B cell (primary cell): ENCODE measurements around the gene INHBB. TPM values are rescaled to one million over a fixed set of nuclear protein-coding genes. Genes with fewer than 3 reads are reported as not detected.
A peak's percentile ranks its signal among the peaks of the same experiment; 100 is the strongest.

ENCODE experiments used
- ATAC-seq: fragments of 200-7000 bp; cut with Tn5 transposase; one replicate; pipeline ENCODE4 v1.10.0; 2021; ENCODE audit warnings: low read depth, mild to moderate bottlenecking, moderate number of reproducible peaks, moderate library complexity
- CTCF ChIA-PET: fragments of 350-600 bp; sonication (Branson Sonifier 250); formaldehyde crosslinking; loops from one replicate; lab custom pipeline; 2021; ENCODE audit warnings: antibody characterized with exemption, inconsistent platforms; lab: Charles Lee
- POLR2A ChIA-PET: fragments of 350-600 bp; sonication (Branson Sonifier 250); formaldehyde crosslinking; loops from one replicate; lab custom pipeline; 2021; ENCODE audit warnings: antibody characterized with exemption; lab: Charles Lee
- DNase-seq: peaks from one replicate; pipeline ENCODE4 v3.0.0; 2013
- H2AFZ ChIP-seq: 2 replicates; pipeline ENCODE4 v1.6.1; 2012; ENCODE audit warnings: mild to moderate bottlenecking, low read depth, low read length; ENCODE audit not compliant: insufficient read depth, poor library complexity, severe bottlenecking
- H3K27ac ChIP-seq, 2 donors: 1 replicate in 1 of 2; 2 replicates in 1 of 2; pipeline ENCODE4 v1.5.1; 2012 to 2013; ENCODE audit warnings: low read length in 2 of 2, mild to moderate bottlenecking in 2 of 2, moderate library complexity in 1 of 2
- H3K27me3 ChIP-seq, 4 experiments: fragments of 200-600 bp in 1 of 4; sonication (generic) in 1 of 4; replicated peaks in 1 of 4; 1 replicate in 2 of 4; 2 replicates in 2 of 4; pipeline versions ENCODE4 v1.6.1 to v1.7.0; 2013 to 2016; ENCODE audit warnings: low read length in 3 of 4, mild to moderate bottlenecking in 2 of 4, mixed read lengths in 1 of 4, moderate library complexity in 1 of 4; ENCODE audit not compliant: insufficient read depth in 4 of 4, control insufficient read depth in 3 of 4; ENCODE audit errors: control extremely low read depth in 1 of 4
- H3K36me3 ChIP-seq, 2 experiments: replicated peaks in 1 of 2; 1 replicate in 1 of 2; 2 replicates in 1 of 2; pipeline versions ENCODE4 v1.6.1 to v1.7.1; 2013; ENCODE audit warnings: low read length in 1 of 2; ENCODE audit not compliant: insufficient read depth in 2 of 2, control insufficient read depth in 1 of 2; ENCODE audit errors: control extremely low read depth in 1 of 2, extremely low read depth in 1 of 2
- H3K4me1 ChIP-seq, 2 donors: fragments of 200-600 bp in 1 of 2; sonication (generic) in 1 of 2; 1 replicate in 1 of 2; 2 replicates in 1 of 2; pipeline versions ENCODE4 v1.5.1 to v1.6.1; 2013 to 2017; ENCODE audit warnings: low read length in 2 of 2; ENCODE audit not compliant: control insufficient read depth in 2 of 2, insufficient read depth in 2 of 2
- H3K4me2 ChIP-seq: replicated peaks from 2 replicates; pipeline ENCODE3; 2012; ENCODE audit warnings: mild to moderate bottlenecking, low read depth, low read length; ENCODE audit not compliant: poor library complexity, severe bottlenecking
- H3K4me3 ChIP-seq, 5 experiments: fragments of 200-600 bp in 1 of 5; sonication (generic) in 1 of 5; 1 replicate in 3 of 5; 2 replicates in 2 of 5; pipeline versions ENCODE4 v1.5.1 to v1.7.0; 2011 to 2016; ENCODE audit warnings: low read length in 4 of 5, mild to moderate bottlenecking in 4 of 5, low read depth in 2 of 5, control low read depth in 1 of 5, moderate library complexity in 1 of 5; ENCODE audit not compliant: insufficient read depth in 1 of 5; ENCODE audit errors: control extremely low read depth in 1 of 5, extremely low read depth in 1 of 5
- H3K79me2 ChIP-seq: fragments of 200-600 bp; sonication (generic); one replicate; pipeline ENCODE4 v1.6.0; 2016; ENCODE audit warnings: low read length; ENCODE audit not compliant: control insufficient read depth, insufficient read depth
- H3K9ac ChIP-seq: fragments of 200-600 bp; sonication (generic); 2 replicates; pipeline ENCODE4 v1.6.1; 2017; ENCODE audit warnings: mild to moderate bottlenecking, low read length, moderate library complexity
- H3K9me3 ChIP-seq, 3 donors: one replicate each; pipeline versions ENCODE4 v1.6.1 to v1.7.1; 2013; ENCODE audit warnings: low read length in 2 of 3; ENCODE audit not compliant: control insufficient read depth in 2 of 3, insufficient read depth in 1 of 3; ENCODE audit errors: control extremely low read depth in 1 of 3
- H4K20me1 ChIP-seq: 2 replicates; pipeline ENCODE4 v1.6.0; 2012; ENCODE audit warnings: mild to moderate bottlenecking, low read length; ENCODE audit not compliant: insufficient read depth, control insufficient read depth, poor library complexity, severe bottlenecking
- H3K27ac Mint-ChIP-seq: one replicate; pipeline ENCODE4 v1.8.0; 2021; ENCODE audit warnings: mixed read lengths
- H3K27me3 Mint-ChIP-seq: one replicate; pipeline ENCODE4 v1.8.0; 2021; ENCODE audit warnings: mixed read lengths
- H3K4me1 Mint-ChIP-seq: one replicate; pipeline ENCODE4 v1.8.0; 2021; ENCODE audit warnings: mixed read lengths
- H3K4me3 Mint-ChIP-seq: one replicate; pipeline ENCODE4 v1.8.0; 2021; ENCODE audit warnings: mixed read lengths
- H3K9me3 Mint-ChIP-seq: one replicate; pipeline ENCODE4 v1.8.0; 2022; ENCODE audit warnings: mixed read lengths; ENCODE audit not compliant: insufficient read depth
- EZH2 ChIP-seq: IDR thresholded peaks from 2 replicates; pipeline ENCODE4 v1.6.1; 2012; ENCODE audit warnings: borderline replicate concordance, low read depth, mild to moderate bottlenecking, moderate library complexity, low read length; ENCODE audit not compliant: insufficient read depth, poor library complexity, severe bottlenecking
- WGBS: methylation state at CpG from one replicate; pipeline ENCODE4 v1.1.5; 2013; ENCODE audit warnings: missing lambda C conversion rate; ENCODE audit not compliant: insufficient coverage; 5-methylcytosine and 5-hydroxymethylcytosine counted together
- intact Hi-C: fragments of 100-400 bp; cut with micrococcal nuclease; formaldehyde crosslinking; loops from one replicate; pipeline ENCODE4 v1.10.0; 2022
- polyA plus RNA-seq: library from polyadenylated mRNA; depleted of rRNA; stranded (reverse); fragments of >200 nt; gene quantifications from 2 replicates; pipeline ENCODE4 v1.2.3, GENCODE V29; 2012
- total RNA-seq, 2 donors: library from RNA; stranded (reverse); fragments of 120-200 nt in 1 of 2; gene quantifications; 1 replicate in 1 of 2; 2 replicates in 1 of 2; pipeline versions ENCODE4 v1.2.3 to v1.2.4, GENCODE V29; 2013 to 2022
- TF ChIP-seq, protein P1 (sequence below): fragments of 200-600 bp; IDR thresholded peaks from one replicate; pipeline ENCODE4 v1.8.0; 2022; ENCODE audit warnings: antibody characterized with exemption, mild to moderate bottlenecking

Gene INHBB
- total and polyA plus RNA-seq, 2 donors (not counting 1 experiment from before 2014, with no cell fraction given), result 0.03 TPM; not detected in 1

DNA sequence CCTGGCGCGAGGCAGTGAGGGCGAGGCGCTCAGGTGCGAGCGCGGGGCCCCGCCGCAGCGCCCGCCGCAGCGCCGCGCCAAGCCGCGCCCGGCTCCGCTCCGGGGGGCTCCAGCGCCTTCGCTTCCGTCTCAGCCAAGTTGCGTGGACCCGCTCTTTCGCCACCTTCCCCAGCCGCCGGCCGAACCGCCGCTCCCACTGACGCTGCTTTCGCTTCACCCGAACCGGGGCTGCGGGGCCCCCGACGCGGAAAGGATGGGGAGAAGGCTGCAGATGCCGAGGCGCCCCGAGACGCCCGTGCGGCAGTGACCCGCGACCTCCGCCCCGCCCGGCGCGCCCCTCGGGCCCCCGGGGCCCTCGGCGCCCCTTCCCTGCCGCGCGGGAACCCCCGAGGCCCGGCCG lies 328 bp upstream of the INHBB start:
- DNase-seq (peak; percentile 43), ATAC-seq (no peak)
- ChIA-PET POLR2A (no interaction called here), CTCF (no interaction called here)
- H4K20me1 ChIP-seq, result no peaks in the 10 kb centered on the region
- intact Hi-C loops, result no loop called here
- H3K27ac ChIP-seq, result no peak overlapping the region
- peaks cover 0 to 8% (median 0%) of the 10 kb centered on the region in 3 donors for H3K9me3 ChIP-seq
- TF ChIP-seq EZH2, result no peak
- TF ChIP-seq, protein P1, sequence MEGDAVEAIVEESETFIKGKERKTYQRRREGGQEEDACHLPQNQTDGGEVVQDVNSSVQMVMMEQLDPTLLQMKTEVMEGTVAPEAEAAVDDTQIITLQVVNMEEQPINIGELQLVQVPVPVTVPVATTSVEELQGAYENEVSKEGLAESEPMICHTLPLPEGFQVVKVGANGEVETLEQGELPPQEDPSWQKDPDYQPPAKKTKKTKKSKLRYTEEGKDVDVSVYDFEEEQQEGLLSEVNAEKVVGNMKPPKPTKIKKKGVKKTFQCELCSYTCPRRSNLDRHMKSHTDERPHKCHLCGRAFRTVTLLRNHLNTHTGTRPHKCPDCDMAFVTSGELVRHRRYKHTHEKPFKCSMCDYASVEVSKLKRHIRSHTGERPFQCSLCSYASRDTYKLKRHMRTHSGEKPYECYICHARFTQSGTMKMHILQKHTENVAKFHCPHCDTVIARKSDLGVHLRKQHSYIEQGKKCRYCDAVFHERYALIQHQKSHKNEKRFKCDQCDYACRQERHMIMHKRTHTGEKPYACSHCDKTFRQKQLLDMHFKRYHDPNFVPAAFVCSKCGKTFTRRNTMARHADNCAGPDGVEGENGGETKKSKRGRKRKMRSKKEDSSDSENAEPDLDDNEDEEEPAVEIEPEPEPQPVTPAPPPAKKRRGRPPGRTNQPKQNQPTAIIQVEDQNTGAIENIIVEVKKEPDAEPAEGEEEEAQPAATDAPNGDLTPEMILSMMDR, result no peak
- no peaks in the 10 kb centered on the region for H3K36me3 ChIP-seq
- peak overlapping the region; percentile 39 for H3K9ac ChIP-seq
- 2% methylated on average over 62 of the region's 62 CpGs for WGBS
- Mint-ChIP-seq H3K27me3 (peaks cover 57% of the 10 kb centered on the region), H3K4me1 (peaks cover 26% of the 10 kb centered on the region), H3K27ac (no peak overlapping the region), H3K9me3 (no peaks in the 10 kb centered on the region), H3K4me3 (peak overlapping the region; percentile 74)
- H2AFZ ChIP-seq, result no peak overlapping the region
- peaks cover 26 to 34% of the 10 kb centered on the region in 2 donors for H3K4me1 ChIP-seq
- peak overlapping the region in 3 of 5 experiments; percentile 46 to 56 (median 52) for H3K4me3 ChIP-seq
- H3K79me2 ChIP-seq, result no peaks in the 10 kb centered on the region
- peaks cover 0 to 75% (median 23%) of the 10 kb centered on the region in 4 experiments for H3K27me3 ChIP-seq
- H3K4me2 ChIP-seq, result peak overlapping the region; percentile 89

DNA sequence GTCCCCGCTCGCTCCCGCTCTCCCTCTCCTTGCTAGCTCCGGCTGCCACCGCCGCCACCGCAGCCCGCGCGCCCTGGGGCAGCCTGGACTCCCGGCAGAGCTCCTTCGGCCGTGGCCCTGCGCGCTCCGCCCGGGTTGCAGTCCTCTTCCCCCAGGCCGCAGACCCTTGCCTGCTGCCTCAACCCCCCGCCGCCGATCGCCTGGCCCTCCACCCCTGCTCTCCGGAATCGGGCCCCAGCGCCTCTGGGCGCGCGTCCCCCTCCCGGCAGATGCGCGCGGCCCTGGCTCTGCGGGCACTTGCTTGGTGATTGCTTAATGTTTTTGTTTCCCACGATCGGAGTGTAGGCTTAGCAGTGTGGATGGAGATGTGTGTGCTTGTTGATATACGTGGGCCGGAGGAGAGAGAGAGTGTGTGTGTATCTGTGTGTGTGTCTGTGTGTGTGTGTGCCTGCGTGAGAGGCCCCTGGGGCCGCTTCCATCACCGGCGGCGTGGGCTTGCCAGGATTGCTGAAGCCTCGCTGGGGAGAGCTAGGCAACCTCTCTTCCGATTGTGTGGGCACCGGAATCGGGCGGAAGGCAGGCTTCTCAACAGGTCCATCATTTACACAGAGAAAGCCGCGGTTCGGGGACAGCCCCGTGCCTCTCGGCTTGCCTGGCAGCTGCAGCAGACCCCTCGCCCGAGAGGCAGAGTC lies 877 bp downstream of the INHBB start:
- H3K4me1 Mint-ChIP-seq, result peaks cover 26% of the 10 kb centered on the region
- H3K4me3 Mint-ChIP-seq, result peak overlapping the region; percentile 82
- peak overlapping the region in 3 of 5 experiments; percentile 27 to 48 (median 28) for H3K4me3 ChIP-seq
- ChIA-PET CTCF (no interaction called here), POLR2A (no interaction called here)
- no peak overlapping the region for H3K27ac Mint-ChIP-seq
- peaks cover 0 to 63% (median 17%) of the 10 kb centered on the region in 4 experiments for H3K27me3 ChIP-seq
- no peak overlapping the region for H3K27ac ChIP-seq
- H3K79me2 ChIP-seq, result no peaks in the 10 kb centered on the region
- H3K36me3 ChIP-seq, result no peaks in the 10 kb centered on the region
- no peaks in the 10 kb centered on the region for H4K20me1 ChIP-seq
- H3K4me1 ChIP-seq, result peaks cover 26 to 34% of the 10 kb centered on the region in 2 donors
- H3K27me3 Mint-ChIP-seq, result peaks cover 55% of the 10 kb centered on the region
- no peak for ATAC-seq
- H2AFZ ChIP-seq, result peak overlapping the region; percentile 49
- WGBS, result 3% methylated on average over 54 of the region's 54 CpGs
- peak overlapping the region; percentile 47 for H3K9ac ChIP-seq
- peak; percentile 43 for DNase-seq
- intact Hi-C loops, result no loop called here
- no peak for TF ChIP-seq EZH2
- TF ChIP-seq, protein P1, result no peak
- no peaks in the 10 kb centered on the region for H3K9me3 Mint-ChIP-seq
- H3K4me2 ChIP-seq, result peak overlapping the region; percentile 77
- H3K9me3 ChIP-seq, result peaks cover 0 to 5% (median 0%) of the 10 kb centered on the region in 3 donors
